ENCODE measurements around the gene NR1I3. TPM values are rescaled to one million over a fixed set of nuclear protein-coding genes. Genes with fewer than 3 reads are reported as not detected.

NR1I3 gene
- total and polyA plus RNA-seq, 2 donors (not counting 1 experiment from before 2014, with no cell fraction given) = not detected

Other genes starting within 250 kb of the NR1I3 start
- gene F11R, start 217.1 kb downstream of the NR1I3 start, total RNA-seq = 12.8 and 16.4 TPM in 2 replicates
- gene F11R, start 217.1 kb downstream of the NR1I3 start, polyA plus RNA-seq = 17.3 and 52.4 TPM in 2 replicates
- gene TSTD1, start 199.2 kb downstream of the NR1I3 start, total RNA-seq = 85.6 and 94.4 TPM in 2 replicates
- gene TSTD1, start 199.2 kb downstream of the NR1I3 start, polyA plus RNA-seq = 242 and 295 TPM in 2 replicates
- gene USF1, start 192.2 kb downstream of the NR1I3 start, total RNA-seq = 192 and 196 TPM in 2 replicates
- 249 and 334 TPM in 2 replicates for gene USF1, start 192.2 kb downstream of the NR1I3 start, polyA plus RNA-seq
- 146 and 162 TPM in 2 replicates for gene ARHGAP30, start 168.3 kb downstream of the NR1I3 start, total RNA-seq
- gene ARHGAP30, start 168.3 kb downstream of the NR1I3 start, polyA plus RNA-seq = 95.9 and 122 TPM in 2 replicates
- not detected in 2 replicates for gene NECTIN4, start 148.6 kb downstream of the NR1I3 start, total RNA-seq
- gene NECTIN4, start 148.6 kb downstream of the NR1I3 start, polyA plus RNA-seq = not detected in 2 replicates
- 1.6 and 4.2 TPM in 2 replicates for gene KLHDC9, start 139.8 kb downstream of the NR1I3 start, total RNA-seq
- 2.7 and 3.5 TPM in 2 replicates for gene KLHDC9, start 139.8 kb downstream of the NR1I3 start, polyA plus RNA-seq
- 29.9 and 32.3 TPM in 2 replicates for gene PFDN2, start 120.2 kb downstream of the NR1I3 start, total RNA-seq
- 43.2 and 120 TPM in 2 replicates for gene PFDN2, start 120.2 kb downstream of the NR1I3 start, polyA plus RNA-seq
- gene NIT1, start 120.1 kb downstream of the NR1I3 start, total RNA-seq = 53.5 and 56.1 TPM in 2 replicates
- 45.3 and 61.0 TPM in 2 replicates for gene NIT1, start 120.1 kb downstream of the NR1I3 start, polyA plus RNA-seq
- 40.8 and 46.0 TPM in 2 replicates for gene DEDD, start 105.5 kb downstream of the NR1I3 start, total RNA-seq
- gene DEDD, start 105.5 kb downstream of the NR1I3 start, polyA plus RNA-seq = 35.9 and 38.8 TPM in 2 replicates
- gene UFC1, start 84.2 kb downstream of the NR1I3 start, total RNA-seq = 78.1 and 91.0 TPM in 2 replicates
- gene UFC1, start 84.2 kb downstream of the NR1I3 start, polyA plus RNA-seq = 128 and 129 TPM in 2 replicates
- gene USP21, start 78.7 kb downstream of the NR1I3 start, total RNA-seq = 50.2 and 53.3 TPM in 2 replicates
- 75.8 and 81.6 TPM in 2 replicates for gene USP21, start 78.7 kb downstream of the NR1I3 start, polyA plus RNA-seq
- gene PPOX, start 71.8 kb downstream of the NR1I3 start, total RNA-seq = 61.7 and 65.6 TPM in 2 replicates
- gene PPOX, start 71.8 kb downstream of the NR1I3 start, polyA plus RNA-seq = 73.2 and 82.3 TPM in 2 replicates
- 37.6 and 42.9 TPM in 2 replicates for gene B4GALT3, start 60.7 kb downstream of the NR1I3 start, total RNA-seq
- 58.9 and 59.6 TPM in 2 replicates for gene B4GALT3, start 60.7 kb downstream of the NR1I3 start, polyA plus RNA-seq
- gene ADAMTS4, start 39.1 kb downstream of the NR1I3 start, total RNA-seq = 0.05 TPM in 1 of 2 replicates, not detected in the other
- 0.06 and 0.10 TPM in 2 replicates for gene ADAMTS4, start 39.1 kb downstream of the NR1I3 start, polyA plus RNA-seq
- gene NDUFS2, start 35.8 kb downstream of the NR1I3 start, total RNA-seq = 80.2 and 82.3 TPM in 2 replicates
- 53.9 and 68.7 TPM in 2 replicates for gene NDUFS2, start 35.8 kb downstream of the NR1I3 start, polyA plus RNA-seq
- gene FCER1G, start 22.9 kb downstream of the NR1I3 start, total RNA-seq = 0.76 and 1.7 TPM in 2 replicates
- gene FCER1G, start 22.9 kb downstream of the NR1I3 start, polyA plus RNA-seq = 10.8 and 13.6 TPM in 2 replicates
- gene APOA2, start 14.6 kb downstream of the NR1I3 start, total RNA-seq = not detected in 2 replicates
- not detected in 2 replicates for gene APOA2, start 14.6 kb downstream of the NR1I3 start, polyA plus RNA-seq
- gene TOMM40L, start 12.1 kb downstream of the NR1I3 start, total RNA-seq = 9.2 and 9.4 TPM in 2 replicates
- 6.5 and 8.0 TPM in 2 replicates for gene TOMM40L, start 12.1 kb downstream of the NR1I3 start, polyA plus RNA-seq
- gene PCP4L1, start 20.5 kb upstream of the NR1I3 start, total RNA-seq = 0.22 TPM in 1 of 2 replicates, not detected in the other
- not detected in 2 replicates for gene PCP4L1, start 20.5 kb upstream of the NR1I3 start, polyA plus RNA-seq
- gene MPZ, start 71.8 kb upstream of the NR1I3 start, total RNA-seq = 11.8 and 12.9 TPM in 2 replicates
- 4.3 and 5.8 TPM in 2 replicates for gene MPZ, start 71.8 kb upstream of the NR1I3 start, polyA plus RNA-seq
- 99.0 and 109 TPM in 2 replicates for gene SDHC, start 76.2 kb upstream of the NR1I3 start, total RNA-seq
- gene SDHC, start 76.2 kb upstream of the NR1I3 start, polyA plus RNA-seq = 78.3 and 102 TPM in 2 replicates
- gene CFAP126, start 129.7 kb upstream of the NR1I3 start, total RNA-seq = not detected in 2 replicates
- not detected in 2 replicates for gene CFAP126, start 129.7 kb upstream of the NR1I3 start, polyA plus RNA-seq